ENCODE data around the gene EIF5B.

DNA sequence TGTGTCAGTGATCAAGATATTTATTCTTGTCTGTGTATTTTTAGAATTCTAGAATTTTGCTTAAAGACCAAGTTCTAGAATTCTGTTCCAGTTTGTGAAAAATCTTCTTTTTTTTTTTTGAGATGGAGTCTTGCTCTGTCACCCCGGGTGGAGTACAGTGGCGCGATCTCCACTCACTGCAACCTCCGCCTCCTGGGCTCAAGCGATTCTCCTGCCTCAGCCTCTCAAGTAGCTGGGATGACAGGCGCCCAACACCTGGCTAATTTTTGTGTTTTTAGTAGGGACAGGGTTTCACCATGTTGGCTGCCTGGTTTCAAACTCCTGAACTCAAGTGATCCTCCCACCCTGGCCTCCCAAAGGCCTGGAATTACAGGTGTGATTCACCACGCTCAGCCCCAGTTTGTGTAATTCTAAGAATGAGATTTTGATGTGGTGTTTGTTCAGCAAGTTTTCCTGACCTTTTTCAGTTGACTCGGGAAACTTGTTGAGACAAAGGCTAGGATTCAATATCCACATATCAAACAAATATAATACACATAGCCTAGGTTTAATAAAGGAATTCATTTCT lies 3.6 kb downstream of the EIF5B start:
- TF ChIP-seq, protein P1, sequence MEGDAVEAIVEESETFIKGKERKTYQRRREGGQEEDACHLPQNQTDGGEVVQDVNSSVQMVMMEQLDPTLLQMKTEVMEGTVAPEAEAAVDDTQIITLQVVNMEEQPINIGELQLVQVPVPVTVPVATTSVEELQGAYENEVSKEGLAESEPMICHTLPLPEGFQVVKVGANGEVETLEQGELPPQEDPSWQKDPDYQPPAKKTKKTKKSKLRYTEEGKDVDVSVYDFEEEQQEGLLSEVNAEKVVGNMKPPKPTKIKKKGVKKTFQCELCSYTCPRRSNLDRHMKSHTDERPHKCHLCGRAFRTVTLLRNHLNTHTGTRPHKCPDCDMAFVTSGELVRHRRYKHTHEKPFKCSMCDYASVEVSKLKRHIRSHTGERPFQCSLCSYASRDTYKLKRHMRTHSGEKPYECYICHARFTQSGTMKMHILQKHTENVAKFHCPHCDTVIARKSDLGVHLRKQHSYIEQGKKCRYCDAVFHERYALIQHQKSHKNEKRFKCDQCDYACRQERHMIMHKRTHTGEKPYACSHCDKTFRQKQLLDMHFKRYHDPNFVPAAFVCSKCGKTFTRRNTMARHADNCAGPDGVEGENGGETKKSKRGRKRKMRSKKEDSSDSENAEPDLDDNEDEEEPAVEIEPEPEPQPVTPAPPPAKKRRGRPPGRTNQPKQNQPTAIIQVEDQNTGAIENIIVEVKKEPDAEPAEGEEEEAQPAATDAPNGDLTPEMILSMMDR (IDR thresholded peaks at IDR 0.05), result no peak
- no peak for TF ChIP-seq EZH2 (IDR thresholded peaks at IDR 0.05; ENCODE audit: borderline replicate concordance, insufficient read depth, low read depth, low read length, poor library complexity, severe bottlenecking)

Measured in B cell (primary cell).